SK-N-SH (cell line): ENCODE measurements around the gene EIPR1. TPM values are rescaled to one million over a fixed set of nuclear protein-coding genes. Genes with fewer than 3 reads are reported as not detected.

Experiments used
- CTCF ChIA-PET: fragments of 300-600, 350-600 bp; formaldehyde crosslinking; extraction: SDS; loops from one replicate; lab custom pipeline; 2021; lab: Yijun Ruan, JAX
- POLR2A ChIA-PET: fragments of 350-600 bp; sonication (Branson Sonifier 250); formaldehyde crosslinking; extraction: SDS; loops from one replicate; lab custom pipeline; 2020; ENCODE audit warnings: antibody characterized with exemption, inconsistent platforms; lab: Yijun Ruan, JAX
- DNase-seq: peaks from one replicate; pipeline ENCODE4 v3.0.0; 2012
- H2AFZ ChIP-seq: fragments of 200-600 bp; sonication (generic); 2 replicates; pipeline ENCODE4 v1.8.1; 2016; ENCODE audit warnings: antibody characterized with exemption, mild to moderate bottlenecking, low read depth
- H3F3A ChIP-seq: fragments of 200-600 bp; sonication (generic); replicated peaks from 2 replicates; pipeline ENCODE3; 2016; ENCODE audit warnings: antibody characterized with exemption, mild to moderate bottlenecking; ENCODE audit not compliant: insufficient read depth
- H3K27ac ChIP-seq, 2 experiments: fragments of 200-500 bp in 1 of 2; fragments of 200-600 bp in 1 of 2; sonication (Bioruptor generic) in 1 of 2; sonication (generic), shearing (Covaris generic) in 1 of 2; 2 replicates each; pipeline versions ENCODE4 v1.5.1 to v1.6.1; 2014 to 2016; ENCODE audit warnings: low read depth in 2 of 2, inconsistent platforms in 1 of 2, low read length in 1 of 2, mild to moderate bottlenecking in 1 of 2, mixed read lengths in 1 of 2
- H3K27me3 ChIP-seq: fragments of 200-600 bp; sonication (generic), shearing (Covaris generic); 2 replicates; pipeline ENCODE4 v1.6.1; 2016; ENCODE audit warnings: mixed run types; ENCODE audit not compliant: insufficient read depth
- H3K36me3 ChIP-seq, 2 experiments: fragments of 200-500 bp in 1 of 2; fragments of 200-600 bp in 1 of 2; sonication (Bioruptor generic) in 1 of 2; sonication (generic) in 1 of 2; replicated peaks in 1 of 2; 2 replicates each; pipeline versions ENCODE3 to v1.5.1; 2014 to 2016; ENCODE audit warnings: low read length in 1 of 2, mild to moderate bottlenecking in 1 of 2; ENCODE audit not compliant: insufficient read depth in 2 of 2, control insufficient read depth in 1 of 2
- H3K4me1 ChIP-seq, 2 experiments: fragments of 200-500 bp in 1 of 2; fragments of 200-600 bp in 1 of 2; sonication (Bioruptor generic) in 1 of 2; sonication (generic), shearing (Covaris generic) in 1 of 2; 2 replicates each; pipeline versions ENCODE4 v1.5.1 to v1.6.1; 2014 to 2016; ENCODE audit warnings: low read depth in 1 of 2, low read length in 1 of 2, mixed run types in 1 of 2; ENCODE audit not compliant: insufficient read depth in 2 of 2, control insufficient read depth in 1 of 2
- H3K4me2 ChIP-seq: fragments of 200-600 bp; sonication (generic), shearing (Covaris generic); 2 replicates; pipeline ENCODE4 v1.6.1; 2017; ENCODE audit warnings: mixed run types
- H3K4me3 ChIP-seq, 2 experiments: fragments of 200-500 bp in 1 of 2; fragments of 200-600 bp in 1 of 2; sonication (Bioruptor generic) in 1 of 2; sonication (generic), shearing (Covaris generic) in 1 of 2; 2 replicates each; pipeline versions ENCODE4 v1.5.1 to v1.8.1; 2014 to 2016; ENCODE audit warnings: low read depth in 2 of 2, inconsistent platforms in 1 of 2, low read length in 1 of 2, mild to moderate bottlenecking in 1 of 2, mixed read lengths in 1 of 2, moderate library complexity in 1 of 2
- H3K79me2 ChIP-seq: fragments of 200-600 bp; sonication (generic); 2 replicates; pipeline ENCODE4 v1.8.1; 2017; ENCODE audit warnings: mild to moderate bottlenecking; ENCODE audit not compliant: insufficient read depth
- H3K9ac ChIP-seq: fragments of 200-600 bp; sonication (generic); 2 replicates; pipeline ENCODE4 v1.6.1; 2017; ENCODE audit warnings: mixed run types
- H3K9me2 ChIP-seq: fragments of 200-600 bp; sonication (generic); 2 replicates; pipeline ENCODE4 v1.6.1; 2017; ENCODE audit warnings: mixed run types
- H3K9me3 ChIP-seq: fragments of 200-600 bp; sonication (generic); 2 replicates; pipeline ENCODE4 v1.6.1; 2017; ENCODE audit warnings: mixed run types, mild to moderate bottlenecking, moderate library complexity
- H4K20me1 ChIP-seq: fragments of 200-600 bp; sonication (generic); 2 replicates; pipeline ENCODE4 v1.6.1; 2017; ENCODE audit warnings: mild to moderate bottlenecking, mixed run types; ENCODE audit not compliant: insufficient read depth
- CHD2 ChIP-seq: fragments of 150-350 bp; IDR thresholded peaks from 2 replicates; pipeline ENCODE4 v1.6.1; 2018; ENCODE audit warnings: low read length; ENCODE audit not compliant: partially characterized antibody
- ELF1 ChIP-seq: IDR thresholded peaks from 2 replicates; pipeline ENCODE4 v1.4.0; 2012
- EP300 ChIP-seq, 2 experiments: IDR thresholded peaks; 2 replicates each; pipeline versions ENCODE4 v1.4.0 to v1.6.1; 2012; ENCODE audit warnings: borderline replicate concordance in 1 of 2, low read depth in 1 of 2, low read length in 1 of 2
- FOXJ3 ChIP-seq: sonication (generic); formaldehyde crosslinking; IDR thresholded peaks from 2 replicates; pipeline ENCODE4 v1.5.1; 2020; ENCODE audit warnings: mild to moderate bottlenecking, missing genetic modification reagents
- GABPA ChIP-seq: IDR thresholded peaks from 2 replicates; pipeline ENCODE4 v1.4.0; 2012; ENCODE audit warnings: low read depth, mild to moderate bottlenecking
- GATA2 ChIP-seq: sonication (generic); formaldehyde crosslinking; IDR thresholded peaks from 2 replicates; pipeline ENCODE4 v1.5.0; 2020; ENCODE audit warnings: mild to moderate bottlenecking, missing genetic modification reagents
- MXI1 ChIP-seq: IDR thresholded peaks from 2 replicates; pipeline ENCODE4 v1.6.1; 2012; ENCODE audit warnings: mild to moderate bottlenecking, low read depth, low read length, improper control_type of control experiment
- POLR2AphosphoS5 ChIP-seq: IDR thresholded peaks from 2 replicates; pipeline ENCODE4 v1.6.1; 2012; ENCODE audit warnings: low read depth, low read length
- RAD21 ChIP-seq: IDR thresholded peaks from 2 replicates; pipeline ENCODE4 v1.6.1; 2012; ENCODE audit warnings: mild to moderate bottlenecking, low read length
- SIN3A ChIP-seq: IDR thresholded peaks from 2 replicates; pipeline ENCODE4 v1.6.1; 2012; ENCODE audit warnings: low read depth, mild to moderate bottlenecking, low read length, moderate library complexity, borderline replicate concordance
- TAF1 ChIP-seq: IDR thresholded peaks from 2 replicates; pipeline ENCODE4 v1.6.1; 2012; ENCODE audit warnings: low read depth, mild to moderate bottlenecking, low read length, moderate library complexity, borderline replicate concordance
- TCF12 ChIP-seq: IDR thresholded peaks from 2 replicates; pipeline ENCODE4 v1.4.0; 2012
- TEAD4 ChIP-seq: IDR thresholded peaks from 2 replicates; pipeline ENCODE4 v1.4.0; 2012; ENCODE audit warnings: mild to moderate bottlenecking, borderline replicate concordance; ENCODE audit not compliant: insufficient read depth
- WGBS: methylation state at CpG from one replicate; pipeline ENCODE4 v1.1.6; 2017; ENCODE audit warnings: low lambda C conversion rate; 5-methylcytosine and 5-hydroxymethylcytosine counted together
- polyA plus RNA-seq, 3 experiments: library from polyadenylated mRNA; depleted of rRNA; stranded (reverse); fragments of >200 nt; gene quantifications; 2 replicates each; pipeline ENCODE4 v1.2.3, GENCODE V29; 2012
- TF ChIP-seq, protein P1 (sequence below): fragments of 200-600 bp; sonication (generic); IDR thresholded peaks from 2 replicates; pipeline ENCODE4 v1.6.1; 2017; ENCODE audit warnings: antibody characterized with exemption, mild to moderate bottlenecking, moderate library complexity
- TF ChIP-seq, protein P2 (sequence below): IDR thresholded peaks from 2 replicates; pipeline ENCODE4; 2012
- TF ChIP-seq, protein P3 (sequence below): fragments of 150-350 bp; IDR thresholded peaks from 2 replicates; pipeline ENCODE4 v1.6.1; 2017; ENCODE audit warnings: antibody characterized with exemption, low read length, low read depth, borderline replicate concordance
- TF ChIP-seq, protein P4 (sequence below): IDR thresholded peaks from 2 replicates; pipeline ENCODE4 v1.4.0; 2012; ENCODE audit warnings: low read depth, borderline replicate concordance

EIPR1 gene
- polyA plus RNA-seq, 1 of the 3 experiments (the other 2 are of a cell fraction): 85.9 TPM

DNA sequence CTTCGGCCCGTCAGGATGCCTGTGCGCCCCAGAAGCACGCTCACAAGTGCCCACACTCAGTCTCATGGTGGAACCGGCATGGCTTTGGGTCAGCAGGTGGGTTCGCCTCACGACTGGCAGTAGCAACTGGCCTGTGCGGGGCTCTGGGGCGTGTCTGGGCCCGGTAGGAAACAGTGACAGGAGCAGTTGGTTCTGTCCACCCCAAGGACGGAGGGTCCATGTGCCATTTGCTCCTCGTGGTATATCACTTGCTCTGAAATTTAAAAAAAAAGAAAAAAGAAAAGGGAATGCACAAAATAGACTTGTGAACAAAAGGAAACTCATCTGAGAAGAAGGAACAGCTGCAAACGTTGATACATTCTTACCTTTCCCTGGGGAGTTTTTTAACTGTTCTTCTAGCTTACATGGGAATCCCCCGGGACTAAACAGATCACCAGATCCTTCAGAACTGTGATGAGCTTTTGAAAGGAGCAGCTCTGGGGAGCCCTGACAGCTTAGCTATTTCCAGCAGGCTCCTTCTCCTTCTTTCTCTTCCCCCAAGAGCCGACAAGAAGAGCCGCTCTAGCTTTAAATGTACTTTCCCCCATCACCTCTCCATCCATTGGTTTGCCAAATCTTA lies 44.7 kb upstream of the EIPR1 start (continued):
- TF ChIP-seq GATA2 (CRISPR knock-in tag) (no peak), EP300 (IDR thresholded peaks at IDR 0.05; ENCODE audit: borderline replicate concordance in 1 of 2, low read depth in 1 of 2, low read length in 1 of 2) (no peak), ELF1 (no peak), RAD21 (no peak), TAF1 (no peak), MXI1 (no peak), TCF12 (no peak)
- TF ChIP-seq, protein P1, sequence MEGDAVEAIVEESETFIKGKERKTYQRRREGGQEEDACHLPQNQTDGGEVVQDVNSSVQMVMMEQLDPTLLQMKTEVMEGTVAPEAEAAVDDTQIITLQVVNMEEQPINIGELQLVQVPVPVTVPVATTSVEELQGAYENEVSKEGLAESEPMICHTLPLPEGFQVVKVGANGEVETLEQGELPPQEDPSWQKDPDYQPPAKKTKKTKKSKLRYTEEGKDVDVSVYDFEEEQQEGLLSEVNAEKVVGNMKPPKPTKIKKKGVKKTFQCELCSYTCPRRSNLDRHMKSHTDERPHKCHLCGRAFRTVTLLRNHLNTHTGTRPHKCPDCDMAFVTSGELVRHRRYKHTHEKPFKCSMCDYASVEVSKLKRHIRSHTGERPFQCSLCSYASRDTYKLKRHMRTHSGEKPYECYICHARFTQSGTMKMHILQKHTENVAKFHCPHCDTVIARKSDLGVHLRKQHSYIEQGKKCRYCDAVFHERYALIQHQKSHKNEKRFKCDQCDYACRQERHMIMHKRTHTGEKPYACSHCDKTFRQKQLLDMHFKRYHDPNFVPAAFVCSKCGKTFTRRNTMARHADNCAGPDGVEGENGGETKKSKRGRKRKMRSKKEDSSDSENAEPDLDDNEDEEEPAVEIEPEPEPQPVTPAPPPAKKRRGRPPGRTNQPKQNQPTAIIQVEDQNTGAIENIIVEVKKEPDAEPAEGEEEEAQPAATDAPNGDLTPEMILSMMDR: no peak
- TF ChIP-seq, protein P2, sequence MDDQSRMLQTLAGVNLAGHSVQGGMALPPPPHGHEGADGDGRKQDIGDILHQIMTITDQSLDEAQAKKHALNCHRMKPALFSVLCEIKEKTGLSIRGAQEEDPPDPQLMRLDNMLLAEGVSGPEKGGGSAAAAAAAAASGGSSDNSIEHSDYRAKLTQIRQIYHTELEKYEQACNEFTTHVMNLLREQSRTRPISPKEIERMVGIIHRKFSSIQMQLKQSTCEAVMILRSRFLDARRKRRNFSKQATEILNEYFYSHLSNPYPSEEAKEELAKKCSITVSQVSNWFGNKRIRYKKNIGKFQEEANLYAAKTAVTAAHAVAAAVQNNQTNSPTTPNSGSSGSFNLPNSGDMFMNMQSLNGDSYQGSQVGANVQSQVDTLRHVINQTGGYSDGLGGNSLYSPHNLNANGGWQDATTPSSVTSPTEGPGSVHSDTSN: no peak
- TF ChIP-seq, protein P3, sequence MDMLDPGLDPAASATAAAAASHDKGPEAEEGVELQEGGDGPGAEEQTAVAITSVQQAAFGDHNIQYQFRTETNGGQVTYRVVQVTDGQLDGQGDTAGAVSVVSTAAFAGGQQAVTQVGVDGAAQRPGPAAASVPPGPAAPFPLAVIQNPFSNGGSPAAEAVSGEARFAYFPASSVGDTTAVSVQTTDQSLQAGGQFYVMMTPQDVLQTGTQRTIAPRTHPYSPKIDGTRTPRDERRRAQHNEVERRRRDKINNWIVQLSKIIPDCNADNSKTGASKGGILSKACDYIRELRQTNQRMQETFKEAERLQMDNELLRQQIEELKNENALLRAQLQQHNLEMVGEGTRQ: no peak

DNA sequence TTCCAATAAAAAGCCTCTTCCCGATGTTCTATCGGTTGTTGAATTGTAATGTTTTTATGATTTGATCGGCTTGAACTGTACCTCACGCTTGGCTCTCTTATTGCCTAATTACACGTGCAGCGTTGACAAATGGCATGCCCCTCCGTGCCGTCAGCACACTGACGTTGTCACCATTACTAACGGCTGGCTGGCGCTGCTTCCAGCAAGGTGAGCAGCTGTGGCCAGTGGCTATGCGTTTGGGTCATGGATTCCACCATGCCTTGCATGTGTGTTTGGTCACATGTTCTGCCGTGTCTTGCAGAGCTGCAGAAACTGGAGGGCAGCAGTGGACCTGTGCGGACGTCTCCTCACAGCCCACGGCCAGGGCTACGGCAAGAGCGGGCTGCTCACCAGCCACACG lies 44.0 kb upstream of the EIPR1 start:
- no peak overlapping the region for H3K27ac ChIP-seq
- H3K4me1 ChIP-seq: peaks cover 0 to 10% of the 10 kb centered on the region in 2 experiments; a peak in 1 of 4 replicates
- no peak overlapping the region for H2AFZ ChIP-seq
- DNase-seq: no peak
- no peak overlapping the region for H3K4me3 ChIP-seq
- 97% methylated on average over 19 of the region's 19 CpGs for WGBS
- ChIA-PET POLR2A (no interaction called here), CTCF (interaction anchor here (1.7 to 8.9 kb wide), 2 partner anchors 20 to 40 kb away, joined by 4 to 132 read pairs; no protein-coding TSS in a partner anchor)
- H3F3A ChIP-seq: no peaks in the 10 kb centered on the region
- no peaks in the 10 kb centered on the region for H3K9me2 ChIP-seq
- no peaks in the 10 kb centered on the region for H3K27me3 ChIP-seq
- peaks cover 7% of the 10 kb centered on the region; the same call in 1 of the 2 replicates for H3K79me2 ChIP-seq
- TF ChIP-seq SIN3A (no peak), FOXJ3 (CRISPR knock-in tag) (no peak), POLR2AphosphoS5 (no peak), GABPA (no peak), TEAD4 (no peak), CHD2 (no peak), RAD21 (no peak), MXI1 (no peak)
- TF ChIP-seq, protein P4, sequence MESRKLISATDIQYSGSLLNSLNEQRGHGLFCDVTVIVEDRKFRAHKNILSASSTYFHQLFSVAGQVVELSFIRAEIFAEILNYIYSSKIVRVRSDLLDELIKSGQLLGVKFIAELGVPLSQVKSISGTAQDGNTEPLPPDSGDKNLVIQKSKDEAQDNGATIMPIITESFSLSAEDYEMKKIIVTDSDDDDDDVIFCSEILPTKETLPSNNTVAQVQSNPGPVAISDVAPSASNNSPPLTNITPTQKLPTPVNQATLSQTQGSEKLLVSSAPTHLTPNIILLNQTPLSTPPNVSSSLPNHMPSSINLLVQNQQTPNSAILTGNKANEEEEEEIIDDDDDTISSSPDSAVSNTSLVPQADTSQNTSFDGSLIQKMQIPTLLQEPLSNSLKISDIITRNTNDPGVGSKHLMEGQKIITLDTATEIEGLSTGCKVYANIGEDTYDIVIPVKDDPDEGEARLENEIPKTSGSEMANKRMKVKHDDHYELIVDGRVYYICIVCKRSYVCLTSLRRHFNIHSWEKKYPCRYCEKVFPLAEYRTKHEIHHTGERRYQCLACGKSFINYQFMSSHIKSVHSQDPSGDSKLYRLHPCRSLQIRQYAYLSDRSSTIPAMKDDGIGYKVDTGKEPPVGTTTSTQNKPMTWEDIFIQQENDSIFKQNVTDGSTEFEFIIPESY: no peak
- peaks cover 30 to 75% of the 10 kb centered on the region in 2 experiments for H3K36me3 ChIP-seq
- H3K9ac ChIP-seq: no peak overlapping the region
- H3K9me3 ChIP-seq: no peaks in the 10 kb centered on the region
- H3K4me2 ChIP-seq: no peak overlapping the region
- H4K20me1 ChIP-seq: no peaks in the 10 kb centered on the region; the same call in 1 of the 2 replicates
